SK-N-SH (cell line): ENCODE results near the gene PTDSS2.

Experiments
- CTCF ChIP-seq: fragments of 200-600 bp; sonication (generic); IDR thresholded peaks from 2 replicates; pipeline ENCODE4 v1.6.1; 2017; ENCODE audit warnings: antibody characterized with exemption, mild to moderate bottlenecking, moderate library complexity
- EP300 ChIP-seq, 2 experiments: IDR thresholded peaks; 2 replicates each; pipeline versions ENCODE4 v1.4.0 to v1.6.1; 2012; ENCODE audit warnings: borderline replicate concordance in 1 of 2, low read depth in 1 of 2, low read length in 1 of 2
- EZH2phosphoT487 ChIP-seq: fragments of 200-600 bp; sonication (generic); IDR thresholded peaks from 2 replicates; pipeline ENCODE4 v1.6.1; 2017; ENCODE audit warnings: low read depth, mixed run types, mild to moderate bottlenecking, antibody characterized with exemption, moderate library complexity, borderline replicate concordance
- PBX3 ChIP-seq: IDR thresholded peaks from 2 replicates; pipeline ENCODE4; 2012
- POLR2AphosphoS5 ChIP-seq: IDR thresholded peaks from 2 replicates; pipeline ENCODE4 v1.6.1; 2012; ENCODE audit warnings: low read depth, low read length
- RXRA ChIP-seq: IDR thresholded peaks from 2 replicates; pipeline ENCODE4 v1.4.0; 2012; ENCODE audit warnings: low read depth, mild to moderate bottlenecking, borderline replicate concordance
- SIN3A ChIP-seq: IDR thresholded peaks from 2 replicates; pipeline ENCODE4 v1.6.1; 2012; ENCODE audit warnings: low read depth, mild to moderate bottlenecking, low read length, moderate library complexity, borderline replicate concordance
- YY1 ChIP-seq: IDR thresholded peaks from 2 replicates; pipeline ENCODE4 v1.4.0; 2012; ENCODE audit warnings: low read depth, mild to moderate bottlenecking
- TF ChIP-seq, protein P1 (sequence below): IDR thresholded peaks from 2 replicates; pipeline ENCODE4 v1.4.0; 2012; ENCODE audit warnings: low read depth

- TF ChIP-seq CTCF (no peak), POLR2AphosphoS5 (no peak), EP300 (IDR thresholded peaks at IDR 0.05; ENCODE audit: borderline replicate concordance in 1 of 2, low read depth in 1 of 2, low read length in 1 of 2) (no peak), RXRA (no peak), EZH2phosphoT487 (no peak), YY1 (no peak), PBX3 (no peak), SIN3A (no peak)
- TF ChIP-seq, protein P1, sequence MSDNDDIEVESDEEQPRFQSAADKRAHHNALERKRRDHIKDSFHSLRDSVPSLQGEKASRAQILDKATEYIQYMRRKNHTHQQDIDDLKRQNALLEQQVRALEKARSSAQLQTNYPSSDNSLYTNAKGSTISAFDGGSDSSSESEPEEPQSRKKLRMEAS = no peak
Observed at GRCh38 chr11:409008-409599, 41.0 kb upstream of the PTDSS2 start.
